Stimulated activated CD4-positive, alpha-beta T cell treated with anti-CD3 and anti-CD28 coated beads, Interleukin-15, amount 100 ng/mL, for 1 hour (primary cell): Measurements from ENCODE around the gene BRD1.
A peak's percentile ranks its signal among the peaks of the same experiment; 100 is the strongest.

Experiments
- DNase-seq, 2 donors: peaks; one replicate each; pipeline ENCODE4 v3.0.0-alpha.2; 2020; ENCODE audit warnings: low read depth in 1 of 2, low spot score in 1 of 2

The BRD1 gene

GRCh38 chr22:49827853-49828598 lies at the start of gene BRD1:
TSS of gene BRD1 (minus strand) at chr22:49827873. CDS start at chr22:49824317, 3,556 bp downstream.
- DNase-seq, result peak in 1 of 2 donors; percentile 54

- no peak for DNase-seq
These were observed 45.7 kb upstream of the BRD1 start for GRCh38 chr22:49873228-49873940.

- no peak for DNase-seq
These were observed 44.7 kb upstream of the BRD1 start for GRCh38 chr22:49872347-49872746.

- DNase-seq, result no peak
These were observed 43.8 kb upstream of the BRD1 start for GRCh38 chr22:49871482-49871881.

GRCh38 chr22:49869845-49870712 lies 42.4 kb upstream of the BRD1 start:
- DNase-seq, result no peak

- DNase-seq, result no peak
These were observed 41.6 kb upstream of the BRD1 start for GRCh38 chr22:49869086-49869830.

- no peak for DNase-seq
These were observed 39.9 kb upstream of the BRD1 start for GRCh38 chr22:49867303-49868265.

- no peak for DNase-seq
These were observed 39.0 kb upstream of the BRD1 start for GRCh38 chr22:49866646-49867045.

- DNase-seq, result no peak
These were observed 38.5 kb upstream of the BRD1 start for GRCh38 chr22:49866134-49866533.

GRCh38 chr22:49865156-49865555 lies 37.5 kb upstream of the BRD1 start:
- no peak for DNase-seq

- no peak for DNase-seq
These were observed 36.3 kb upstream of the BRD1 start for GRCh38 chr22:49863931-49864330.

- no peak for DNase-seq
These were observed 34.8 kb upstream of the BRD1 start for GRCh38 chr22:49862496-49862776.

- no peak for DNase-seq
These were observed 34.2 kb upstream of the BRD1 start for GRCh38 chr22:49861642-49862495.

- no peak for DNase-seq
These were observed 31.2 kb upstream of the BRD1 start for GRCh38 chr22:49858827-49859226.

- no peak for DNase-seq
These were observed 29.3 kb upstream of the BRD1 start for GRCh38 chr22:49856766-49857618.

- DNase-seq, result no peak
These were observed 28.7 kb upstream of the BRD1 start for GRCh38 chr22:49856343-49856742.

- DNase-seq, result no peak
These were observed 27.7 kb upstream of the BRD1 start for GRCh38 chr22:49855251-49855911.
